Activated CD8-positive, alpha-beta T cell treated with anti-CD3 and anti-CD28 coated beads for 36 hours (primary cell): ENCODE data around the gene ANGPTL4. TPM values are rescaled to one million over a fixed set of nuclear protein-coding genes. Genes with fewer than 3 reads are reported as not detected.

ENCODE experiments used
- ATAC-seq: fragments of 200-7000 bp; cut with Tn5 transposase; one replicate; pipeline ENCODE4 v1.10.0; 2021; ENCODE audit warnings: mild to moderate bottlenecking, moderate library complexity
- CTCF ChIA-PET: fragments of 350-600 bp; sonication (Branson Sonifier 250); formaldehyde crosslinking; loops from one replicate; lab custom pipeline; 2021; ENCODE audit warnings: antibody characterized with exemption; lab: Charles Lee
- POLR2A ChIA-PET: fragments of 350-600 bp; sonication (Branson Sonifier 250); formaldehyde crosslinking; loops from one replicate; lab custom pipeline; 2021; ENCODE audit warnings: antibody characterized with exemption; lab: Charles Lee
- DNase-seq: peaks from one replicate; pipeline ENCODE4 v3.0.0-alpha.2; 2020
- H3K27ac Mint-ChIP-seq: one replicate; pipeline ENCODE4 v1.8.0; 2021; ENCODE audit warnings: mild to moderate bottlenecking, mixed read lengths
- H3K27me3 Mint-ChIP-seq: one replicate; pipeline ENCODE4 v1.8.0; 2021; ENCODE audit warnings: mixed read lengths
- H3K36me3 Mint-ChIP-seq: one replicate; pipeline ENCODE4 v1.8.0; 2021; ENCODE audit warnings: low read depth, mixed read lengths
- H3K4me1 Mint-ChIP-seq: one replicate; pipeline ENCODE4 v1.8.0; 2021; ENCODE audit warnings: low read depth, mixed read lengths
- H3K4me3 Mint-ChIP-seq: one replicate; pipeline ENCODE4 v1.8.0; 2021; ENCODE audit warnings: mild to moderate bottlenecking, moderate library complexity, mixed read lengths
- H3K9me3 Mint-ChIP-seq: one replicate; pipeline ENCODE4 v1.8.0; 2021; ENCODE audit warnings: mixed read lengths
- CTCF ChIP-seq: fragments of 200-600 bp; IDR thresholded peaks from one replicate; pipeline ENCODE4 v1.8.0; 2022; ENCODE audit warnings: antibody characterized with exemption, mild to moderate bottlenecking
- intact Hi-C: fragments of 100-400 bp; cut with micrococcal nuclease; formaldehyde crosslinking; loops from one replicate; pipeline ENCODE4 v1.10.0; 2022
- microRNA-seq: library from miRNA; unstranded; fragments of <30 nt; microRNA quantifications from one replicate; pipeline ENCODE4 v1.2.0, GENCODE V29; 2022; ENCODE audit warnings: borderline microRNAs expressed, borderline replicate concordance
- total RNA-seq, 2 experiments: library from RNA; stranded (reverse); gene quantifications; one replicate each; pipeline ENCODE4 v1.2.3, GENCODE V29; 2021

Gene ANGPTL4
- total RNA-seq, 2 experiments from 2014 or later = 26.8 to 27.8 TPM

DNA sequence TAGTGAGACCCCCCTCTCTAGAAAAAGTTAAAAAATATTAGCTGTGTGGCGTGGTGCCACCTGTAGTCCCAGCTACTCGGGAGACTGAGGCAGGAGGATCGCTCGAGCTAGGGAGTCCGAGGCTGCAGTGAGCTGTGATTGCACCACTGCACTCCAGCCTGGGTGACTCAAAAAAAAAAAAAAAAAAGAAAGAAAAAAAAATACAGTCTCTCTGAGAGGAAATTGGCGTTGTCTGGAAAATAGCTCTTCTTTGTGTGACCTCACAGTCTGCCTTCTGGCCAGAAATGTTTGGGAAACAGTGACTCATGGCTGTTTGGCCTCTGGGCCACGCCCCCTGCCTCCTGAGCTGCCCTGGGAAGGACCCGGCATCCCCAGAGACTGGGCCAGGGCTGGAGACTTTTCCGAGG is 59.9 kb downstream of the ANGPTL4 start:
- ATAC-seq (peak; percentile 24), DNase-seq (no peak)
- Mint-ChIP-seq H3K27me3 (no peaks in the 10 kb centered on the region), H3K4me3 (no peak overlapping the region), H3K9me3 (no peaks in the 10 kb centered on the region), H3K4me1 (no peaks in the 10 kb centered on the region), H3K27ac (no peak overlapping the region), H3K36me3 (peaks cover 1% of the 10 kb centered on the region)
- ChIA-PET POLR2A (interaction anchor here (0.5 kb wide), 1 partner anchor 1643 kb away, joined by 3 read pairs; no protein-coding TSS in a partner anchor), CTCF (interaction anchor here (1.0 to 2.9 kb wide), 3 partner anchors 10 to 156 kb away, joined by 3 to 14 read pairs (median 9); partner anchors contain the start of gene MARCHF2)
- intact Hi-C loops = no loop called here
- no peak for TF ChIP-seq CTCF

Small RNA genes lying within 50 kb of the gene (microRNA-seq; reads per million reads assigned to microRNA genes)
- gene MIR4999 = 4.5 reads per million, percentile 20 among the genes with 10 or more reads in this experiment

Other genes with a start within 250 kb of the ANGPTL4 start
- under 1 TPM in 1 of 2 experiments, not detected in 1; 0.02 TPM for gene FBN3, start 214.6 kb upstream of the ANGPTL4 start, total RNA-seq
- gene CERS4, start 154.8 kb upstream of the ANGPTL4 start, total RNA-seq = 10 to 100 TPM; 15.5 to 19.7 TPM
- 10 to 100 TPM; 59.0 to 62.2 TPM for gene CD320, start 55.8 kb upstream of the ANGPTL4 start, total RNA-seq
- 10 to 100 TPM; 72.2 to 84.3 TPM for gene NDUFA7, start 42.8 kb upstream of the ANGPTL4 start, total RNA-seq
- 1,000 to 10,000 TPM; 2,450 to 2,492 TPM for gene RPS28, start 42.7 kb upstream of the ANGPTL4 start, total RNA-seq
- gene KANK3, start 20.9 kb upstream of the ANGPTL4 start, total RNA-seq = 1 to 10 TPM; 3.6 TPM
- gene RAB11B, start 26.2 kb downstream of the ANGPTL4 start, total RNA-seq = 10 to 100 TPM; 74.3 to 77.4 TPM
- 1 to 10 TPM; 8.0 to 8.6 TPM for gene MARCHF2, start 49.1 kb downstream of the ANGPTL4 start, total RNA-seq
- gene HNRNPM, start 80.8 kb downstream of the ANGPTL4 start, total RNA-seq = 100 to 1,000 TPM; 242 to 254 TPM
- gene PRAM1, start 138.5 kb downstream of the ANGPTL4 start, total RNA-seq = 1 to 10 TPM in 1 of 2 experiments, under 1 TPM in 1; 0.74 to 1.1 TPM
- gene ZNF414, start 150.0 kb downstream of the ANGPTL4 start, total RNA-seq = 10 to 100 TPM; 21.6 to 24.0 TPM
- gene MYO1F, start 213.3 kb downstream of the ANGPTL4 start, total RNA-seq = 10 to 100 TPM; 21.0 to 21.4 TPM
- 1 to 10 TPM; 3.7 to 4.0 TPM for gene ADAMTS10, start 246.6 kb downstream of the ANGPTL4 start, total RNA-seq